DOHH2 (cell line): ENCODE results near the gene ITGA8.

Experiments used
- H3F3A ChIP-seq: fragments of 200-600 bp; sonication (generic), shearing (Covaris generic); 2 replicates; pipeline ENCODE4 v1.6.0; 2016; ENCODE audit warnings: antibody characterized with exemption, mild to moderate bottlenecking; ENCODE audit not compliant: control insufficient read depth, insufficient read depth
- H3K27ac ChIP-seq: fragments of 200-600 bp; sonication (generic); 2 replicates; pipeline ENCODE4 v1.5.1; 2014; ENCODE audit warnings: low read depth, mild to moderate bottlenecking, low read length, moderate library complexity
- H3K27me3 ChIP-seq: fragments of 200-600 bp; sonication (generic); 2 replicates; pipeline ENCODE4 v1.6.1; 2014; ENCODE audit warnings: mild to moderate bottlenecking, low read length, mixed read lengths; ENCODE audit not compliant: control insufficient read depth
- H3K36me3 ChIP-seq: fragments of 200-600 bp; sonication (generic); 2 replicates; pipeline ENCODE4 v1.6.1; 2014; ENCODE audit warnings: mild to moderate bottlenecking, low read length, moderate library complexity, mixed read lengths; ENCODE audit not compliant: control insufficient read depth
- H3K4me1 ChIP-seq: fragments of 200-600 bp; sonication (generic); 2 replicates; pipeline ENCODE4 v1.6.1; 2014; ENCODE audit warnings: mild to moderate bottlenecking, low read length, mixed read lengths; ENCODE audit not compliant: control insufficient read depth
- H3K4me2 ChIP-seq: fragments of 200-600 bp; sonication (generic); 2 replicates; pipeline ENCODE4 v1.6.0; 2014; ENCODE audit warnings: mild to moderate bottlenecking, low read length, moderate library complexity
- H3K4me3 ChIP-seq: fragments of 200-600 bp; sonication (generic); 2 replicates; pipeline ENCODE4 v1.5.1; 2014; ENCODE audit warnings: mild to moderate bottlenecking, low read length, mixed read lengths
- H3K79me2 ChIP-seq: fragments of 200-600 bp; sonication (generic); 2 replicates; pipeline ENCODE4 v1.6.1; 2014; ENCODE audit warnings: mild to moderate bottlenecking, low read length, mixed read lengths; ENCODE audit not compliant: control insufficient read depth
- H3K9me2 ChIP-seq: fragments of 200-600 bp; sonication (generic); replicated peaks from 2 replicates; pipeline ENCODE4 v1.6.1; 2014; ENCODE audit warnings: mild to moderate bottlenecking, low read length, mixed read lengths; ENCODE audit not compliant: control insufficient read depth
- H3K9me3 ChIP-seq: fragments of 200-600 bp; sonication (generic); 2 replicates; pipeline ENCODE4 v1.6.1; 2014; ENCODE audit warnings: antibody characterized with exemption, low read length, mixed read lengths; ENCODE audit not compliant: control insufficient read depth, insufficient read depth
- H4K20me1 ChIP-seq: fragments of 200-600 bp; sonication (generic); 2 replicates; pipeline ENCODE4 v1.6.0; 2014; ENCODE audit warnings: low read depth, mild to moderate bottlenecking, antibody characterized with exemption, low read length, moderate library complexity; ENCODE audit not compliant: control insufficient read depth, insufficient read depth
- CTCF ChIP-seq: fragments of 200-600 bp; sonication (generic); IDR thresholded peaks from one replicate; pipeline ENCODE4 v1.5.1; 2014; ENCODE audit warnings: antibody characterized with exemption, mild to moderate bottlenecking, low read depth, low read length; ENCODE audit not compliant: poor library complexity, severe bottlenecking
- EZH2phosphoT487 ChIP-seq: fragments of 200-600 bp; sonication (generic); IDR thresholded peaks from 2 replicates; pipeline ENCODE4 v1.6.1; 2017; ENCODE audit warnings: borderline replicate concordance, mild to moderate bottlenecking, antibody characterized with exemption, low read length, moderate library complexity, mixed read lengths

The ITGA8 gene

GRCh38 chr10:15625261-15625660, 94.5 kb downstream of the ITGA8 start:
- H3K4me1 ChIP-seq: no peaks in the 10 kb centered on the region
- no peak overlapping the region for H3K4me3 ChIP-seq
- H3K36me3 ChIP-seq: no peaks in the 10 kb centered on the region
- H3K27me3 ChIP-seq: no peaks in the 10 kb centered on the region
- H3K9me3 ChIP-seq: no peaks in the 10 kb centered on the region
- no peaks in the 10 kb centered on the region for H3F3A ChIP-seq
- no peaks in the 10 kb centered on the region for H3K79me2 ChIP-seq
- no peak overlapping the region for H3K27ac ChIP-seq
- no peaks in the 10 kb centered on the region for H4K20me1 ChIP-seq
- no peak for TF ChIP-seq EZH2phosphoT487
- no peak for TF ChIP-seq CTCF
- no peaks in the 10 kb centered on the region for H3K9me2 ChIP-seq
- H3K4me2 ChIP-seq: no peak overlapping the region

- Histone ChIP-seq H3K4me1 (no peaks in the 10 kb centered on the region), H3K27ac (no peak overlapping the region), H3K4me2 (no peak overlapping the region), H3K9me2 (no peaks in the 10 kb centered on the region), H3K4me3 (no peak overlapping the region), H4K20me1 (no peaks in the 10 kb centered on the region), H3K9me3 (no peaks in the 10 kb centered on the region), H3K27me3 (no peaks in the 10 kb centered on the region), H3K36me3 (no peaks in the 10 kb centered on the region), H3K79me2 (no peaks in the 10 kb centered on the region), H3F3A (no peaks in the 10 kb centered on the region)
- TF ChIP-seq EZH2phosphoT487: no peak
- TF ChIP-seq CTCF: no peak
Measured at GRCh38 chr10:15624401-15625196, 95.1 kb downstream of the ITGA8 start.

- Histone ChIP-seq H3F3A (no peaks in the 10 kb centered on the region), H3K9me3 (no peaks in the 10 kb centered on the region), H3K4me1 (no peaks in the 10 kb centered on the region), H3K4me2 (no peak overlapping the region), H3K79me2 (no peaks in the 10 kb centered on the region), H4K20me1 (no peaks in the 10 kb centered on the region), H3K36me3 (no peaks in the 10 kb centered on the region), H3K4me3 (no peak overlapping the region), H3K27me3 (no peaks in the 10 kb centered on the region), H3K27ac (no peak overlapping the region), H3K9me2 (no peaks in the 10 kb centered on the region)
- TF ChIP-seq EZH2phosphoT487 (no peak), CTCF (no peak)
Measured at GRCh38 chr10:15620836-15621515, 98.7 kb downstream of the ITGA8 start.
